ENCODE data around the gene KCNJ15. TPM values are rescaled to one million over a fixed set of nuclear protein-coding genes. Genes with fewer than 3 reads are reported as not detected.
"Not testable (repeated sequence)": the region's sequence is repeated elsewhere in the genome, so short reads cannot be mapped to it uniquely, and the experiment has no call there.

Gene KCNJ15
- total and polyA plus RNA-seq, 2 experiments from 2014 or later = 1.2 to 2.1 TPM

DNA sequence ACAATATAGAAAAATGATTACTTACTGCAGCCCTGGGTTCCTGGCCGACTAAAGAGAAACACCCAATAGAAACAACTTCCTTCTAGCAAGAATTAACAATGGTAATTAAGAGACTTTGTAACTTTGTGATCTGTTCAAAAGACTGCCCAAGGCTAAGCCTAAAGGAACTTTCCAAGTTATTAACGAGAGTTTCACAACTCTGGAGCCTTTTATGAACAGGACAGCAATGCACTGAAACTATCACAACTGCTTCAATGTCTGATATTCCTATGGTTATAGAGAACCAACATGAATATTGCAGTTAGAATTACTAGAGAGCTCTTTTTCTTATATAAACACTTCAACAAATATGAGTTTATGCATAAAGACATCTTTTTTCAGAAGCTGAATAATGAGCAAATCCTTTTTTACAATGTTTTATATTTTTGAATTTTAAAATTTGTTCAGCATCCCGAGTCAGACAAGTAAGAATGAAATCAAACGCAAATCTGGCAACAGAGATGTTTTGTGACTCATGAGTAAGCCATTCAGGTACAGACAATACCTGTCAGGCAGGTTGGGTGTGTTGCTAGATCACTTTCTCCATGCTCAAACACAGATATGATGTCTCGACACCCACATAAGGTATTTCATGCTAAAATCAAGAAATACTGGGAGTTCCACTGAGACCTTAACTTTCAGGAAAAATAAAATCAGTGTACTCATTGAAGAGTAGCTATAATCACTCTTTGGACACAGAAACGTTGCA lies 22.2 kb upstream of the KCNJ15 start:
- in situ Hi-C loops (cut with MboI) = no loop called here
- 75 to 77% methylated on average over 6 of the region's 6 CpGs for WGBS, 2 experiments (ENCODE audit: low coverage in 1 of 2, low lambda C conversion rate in 2 of 2, missing lambda C conversion rate in 2 of 2)
- Histone ChIP-seq H3K9ac (no peak overlapping the region), H3K4me1 (ENCODE audit: insufficient read depth) (no peaks in the 10 kb centered on the region), H3K27me3 (replicated peaks; ENCODE audit: insufficient read depth) (no peaks in the 10 kb centered on the region), H3K36me3 (ENCODE audit: low read depth) (no peaks in the 10 kb centered on the region), H3K9me3 (ENCODE audit: low read depth) (peaks cover 13% of the 10 kb centered on the region), H2AFZ (no peak overlapping the region), H3K4me3 (no peak overlapping the region), H3K9me2 (ENCODE audit: insufficient read depth) (no peaks in the 10 kb centered on the region), H3F3A (ENCODE audit: insufficient read depth) (no peaks in the 10 kb centered on the region; the same call in 1 of the 2 replicates), H3K4me2 (ENCODE audit: unreplicated experiment) (no peak overlapping the region), H4K20me1 (ENCODE audit: insufficient read depth) (no peaks in the 10 kb centered on the region), H3K79me2 (ENCODE audit: insufficient read depth) (no peaks in the 10 kb centered on the region), H3K27ac (no peak overlapping the region)
- DNase-seq = no peak
- TF ChIP-seq EZH2phosphoT487 (IDR thresholded peaks at IDR 0.05; ENCODE audit: insufficient read depth, low read depth) = no peak
- no peak for TF ChIP-seq EZH2 (IDR thresholded peaks at IDR 0.05; ENCODE audit: insufficient read depth, poor library complexity, severe bottlenecking)

DNA sequence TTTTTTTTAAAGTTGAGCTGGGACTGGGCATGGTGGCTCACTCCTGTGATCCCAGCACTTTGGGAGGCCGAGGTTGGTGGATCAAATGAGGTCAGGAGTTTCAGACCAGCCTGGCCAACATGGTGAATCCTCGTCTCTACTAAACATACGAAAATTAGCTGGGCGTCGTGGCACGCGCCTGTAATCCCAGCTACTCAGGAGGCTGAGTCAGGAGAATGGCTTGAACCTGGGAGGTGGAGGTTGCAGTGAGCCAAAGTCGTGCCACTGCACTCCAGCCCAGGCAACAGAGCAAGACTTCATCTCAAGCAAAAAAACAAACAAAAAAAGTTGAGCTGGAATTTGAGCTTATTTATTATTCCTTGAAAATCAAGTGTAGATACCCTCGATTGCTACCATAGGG lies 21.5 kb upstream of the KCNJ15 start:
- in situ Hi-C loops (cut with MboI); H3K4me1 ChIP-seq (ENCODE audit: insufficient read depth); H2AFZ ChIP-seq; DNase-seq; H3K9ac ChIP-seq; H3F3A ChIP-seq (ENCODE audit: insufficient read depth); H3K4me3 ChIP-seq; H3K4me2 ChIP-seq (ENCODE audit: unreplicated experiment); H3K27ac ChIP-seq; H3K27me3 ChIP-seq (replicated peaks; ENCODE audit: insufficient read depth); H4K20me1 ChIP-seq (ENCODE audit: insufficient read depth); H3K9me2 ChIP-seq (ENCODE audit: insufficient read depth); H3K36me3 ChIP-seq (ENCODE audit: low read depth); H3K79me2 ChIP-seq (ENCODE audit: insufficient read depth): not testable (repeated sequence)
- 97% methylated on average over 9 of the region's 9 CpGs for WGBS, 2 experiments (ENCODE audit: low coverage in 1 of 2, low lambda C conversion rate in 2 of 2, missing lambda C conversion rate in 2 of 2)
- H3K9me3 ChIP-seq (ENCODE audit: low read depth) = peaks cover 11% of the 10 kb centered on the region

DNA sequence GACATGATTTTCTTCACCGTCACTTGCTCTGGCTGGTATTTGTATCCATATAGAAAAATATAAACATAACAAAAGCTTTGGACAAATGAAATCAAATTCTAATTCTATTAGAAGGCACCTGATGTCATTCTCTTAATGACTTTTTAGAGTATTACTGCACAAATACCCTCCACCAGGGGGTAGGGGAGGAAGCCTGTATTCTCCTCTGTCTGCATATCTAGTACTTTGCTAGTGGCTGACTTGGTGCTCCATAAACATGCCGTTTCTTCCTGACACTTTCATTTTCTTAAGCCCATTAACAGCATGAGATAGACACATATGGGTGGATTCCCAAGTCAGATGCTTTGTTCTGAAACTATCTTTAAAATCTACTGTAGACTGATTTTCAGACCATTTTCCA lies 20.6 kb upstream of the KCNJ15 start:
- WGBS, 2 experiments (ENCODE audit: low coverage in 1 of 2, low lambda C conversion rate in 2 of 2, missing lambda C conversion rate in 2 of 2) = 54 to 58% methylated on average over 2 of the region's 2 CpGs
- Histone ChIP-seq H3K4me3 (no peak overlapping the region), H3K27me3 (replicated peaks; ENCODE audit: insufficient read depth) (no peaks in the 10 kb centered on the region), H2AFZ (no peak overlapping the region), H3F3A (ENCODE audit: insufficient read depth) (peaks cover 13% of the 10 kb centered on the region), H3K9me2 (ENCODE audit: insufficient read depth) (no peaks in the 10 kb centered on the region), H4K20me1 (ENCODE audit: insufficient read depth) (no peaks in the 10 kb centered on the region), H3K9me3 (ENCODE audit: low read depth) (peaks cover 2% of the 10 kb centered on the region), H3K36me3 (ENCODE audit: low read depth) (no peaks in the 10 kb centered on the region), H3K9ac (no peak overlapping the region), H3K4me1 (ENCODE audit: insufficient read depth) (peaks cover 12% of the 10 kb centered on the region), H3K27ac (no peak overlapping the region), H3K4me2 (ENCODE audit: unreplicated experiment) (no peak overlapping the region), H3K79me2 (ENCODE audit: insufficient read depth) (no peaks in the 10 kb centered on the region)
- in situ Hi-C loops (cut with MboI) = no loop called here
- peak; percentile 23 for DNase-seq
- no peak for TF ChIP-seq EZH2 (IDR thresholded peaks at IDR 0.05; ENCODE audit: insufficient read depth, poor library complexity, severe bottlenecking)
- no peak for TF ChIP-seq EZH2phosphoT487 (IDR thresholded peaks at IDR 0.05; ENCODE audit: insufficient read depth, low read depth)

DNA sequence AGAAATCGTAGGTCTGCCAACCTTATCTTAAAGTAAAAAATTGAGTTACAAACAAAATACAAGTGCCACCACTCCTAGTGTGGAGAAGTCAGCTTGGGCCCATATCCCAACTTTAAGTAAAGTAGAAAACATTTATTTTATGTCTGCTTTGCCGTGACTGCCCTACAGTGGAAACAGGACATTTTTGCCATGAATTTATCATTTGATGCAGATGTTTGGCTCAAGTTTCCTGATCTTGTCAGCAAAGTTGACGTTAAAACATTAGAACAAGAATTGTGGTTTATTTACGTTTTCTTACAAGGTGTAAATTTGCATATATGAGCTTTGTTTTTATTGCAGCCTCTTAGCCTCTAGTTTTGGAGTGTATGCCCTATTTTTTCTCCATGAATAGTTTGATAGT lies 17.1 kb upstream of the KCNJ15 start:
- TF ChIP-seq EZH2 (IDR thresholded peaks at IDR 0.05; ENCODE audit: insufficient read depth, poor library complexity, severe bottlenecking) (no peak), EZH2phosphoT487 (IDR thresholded peaks at IDR 0.05; ENCODE audit: insufficient read depth, low read depth) (no peak)

More for the DNA sequence above, 17.1 kb upstream of the KCNJ15 start:
- no peak overlapping the region for H2AFZ ChIP-seq
- no peak for DNase-seq
- no peaks in the 10 kb centered on the region for H3K79me2 ChIP-seq (ENCODE audit: insufficient read depth)
- H3F3A ChIP-seq (ENCODE audit: insufficient read depth) = peaks cover 34% of the 10 kb centered on the region
- H3K36me3 ChIP-seq (ENCODE audit: low read depth) = no peaks in the 10 kb centered on the region
- WGBS, 2 experiments (ENCODE audit: low coverage in 1 of 2, low lambda C conversion rate in 2 of 2, missing lambda C conversion rate in 2 of 2) = 59 to 67% methylated on average over 4 of the region's 4 CpGs
- no peaks in the 10 kb centered on the region for H4K20me1 ChIP-seq (ENCODE audit: insufficient read depth)
- no peak overlapping the region for H3K4me3 ChIP-seq
- H3K9ac ChIP-seq = no peak overlapping the region
- peaks cover 29% of the 10 kb centered on the region for H3K4me1 ChIP-seq (ENCODE audit: insufficient read depth)
- no peaks in the 10 kb centered on the region for H3K27me3 ChIP-seq (replicated peaks; ENCODE audit: insufficient read depth)
- H3K4me2 ChIP-seq (ENCODE audit: unreplicated experiment) = no peak overlapping the region
- in situ Hi-C loops (cut with MboI) = no loop called here
- no peak overlapping the region for H3K27ac ChIP-seq
- no peaks in the 10 kb centered on the region for H3K9me3 ChIP-seq (ENCODE audit: low read depth)
- no peaks in the 10 kb centered on the region for H3K9me2 ChIP-seq (ENCODE audit: insufficient read depth)
